Midbrain (tissue), 1 donor: ENCODE results near the gene PIEZO1.
"Not testable (repeated sequence)": the region's sequence is repeated elsewhere in the genome, so short reads cannot be mapped to it uniquely, and the experiment has no call there.

ENCODE experiments used
- DNase-seq: peaks from one replicate; lab custom pipeline; 2025; lab: John Stamatoyannopoulos, UW

Gene PIEZO1

GRCh38 chr16:88785106-88785924 lies at the start of gene PIEZO1:
Gene PIEZO1 (minus strand): TSS chr16:88785220. CDS start chr16:88784964, 256 bp downstream.
- DNase-seq = peak; percentile 62

GRCh38 chr16:88834670-88835069 lies 49.6 kb upstream of the PIEZO1 start:
- DNase-seq = no peak

GRCh38 chr16:88833086-88833485 lies 48.1 kb upstream of the PIEZO1 start:
- no peak for DNase-seq

GRCh38 chr16:88831838-88832237 lies 46.8 kb upstream of the PIEZO1 start:
- no peak for DNase-seq

- no peak for DNase-seq
Measured at GRCh38 chr16:88830783-88831182, 45.8 kb upstream of the PIEZO1 start.

- DNase-seq = no peak
Measured at GRCh38 chr16:88830258-88830657, 45.2 kb upstream of the PIEZO1 start.

GRCh38 chr16:88828711-88829110 lies 43.7 kb upstream of the PIEZO1 start:
- DNase-seq = no peak

- no peak for DNase-seq
Measured at GRCh38 chr16:88827727-88828126, 42.7 kb upstream of the PIEZO1 start.

GRCh38 chr16:88826070-88826840 lies 41.2 kb upstream of the PIEZO1 start:
- no peak for DNase-seq

- no peak for DNase-seq
Measured at GRCh38 chr16:88825146-88825545, 40.1 kb upstream of the PIEZO1 start.

GRCh38 chr16:88824256-88825077 lies 39.4 kb upstream of the PIEZO1 start:
- DNase-seq = no peak

GRCh38 chr16:88823646-88824045 lies 38.6 kb upstream of the PIEZO1 start:
- DNase-seq = not testable (repeated sequence)

GRCh38 chr16:88822281-88823040 lies 37.4 kb upstream of the PIEZO1 start:
- no peak for DNase-seq

GRCh38 chr16:88821168-88821850 lies 36.3 kb upstream of the PIEZO1 start:
- DNase-seq = no peak

- DNase-seq = no peak
Measured at GRCh38 chr16:88820385-88821025, 35.5 kb upstream of the PIEZO1 start.

- no peak for DNase-seq
Measured at GRCh38 chr16:88819126-88819525, 34.1 kb upstream of the PIEZO1 start.

- DNase-seq = no peak
Measured at GRCh38 chr16:88818575-88818874, 33.5 kb upstream of the PIEZO1 start.

- DNase-seq = no peak
Measured at GRCh38 chr16:88817785-88818574, 33.0 kb upstream of the PIEZO1 start.

- DNase-seq = no peak
Measured at GRCh38 chr16:88816736-88817535, 31.9 kb upstream of the PIEZO1 start.
